ENCODE measurements around the gene BMP2.

BMP2 gene

DNA sequence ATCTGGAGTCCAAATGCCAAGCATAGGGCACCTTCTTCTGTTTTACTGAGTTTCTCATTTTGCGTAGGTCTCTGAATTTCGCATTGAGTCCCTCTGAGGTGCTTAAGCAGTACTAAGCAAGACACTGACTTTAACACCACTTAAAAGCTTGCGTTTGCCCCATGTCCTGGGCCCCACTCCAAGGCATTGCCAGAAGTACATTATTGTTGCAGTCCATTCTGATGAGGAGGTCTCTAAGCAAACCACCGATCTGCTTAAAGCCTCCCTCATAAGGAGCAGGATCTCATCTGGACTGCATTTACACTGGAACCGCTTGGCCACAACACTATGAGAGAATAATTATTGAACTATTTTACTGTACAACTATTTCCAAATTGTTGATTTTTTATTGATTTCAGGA, 16.3 kb downstream of the BMP2 start:
- TF ChIP-seq EZH2 (optimal IDR thresholded peaks at IDR 0.05; ENCODE audit: low read depth, low read length) (no peak), EZH2phosphoT487 (IDR thresholded peaks at IDR 0.05; ENCODE audit: low read length) (no peak)
- TF ChIP-seq, protein P1, sequence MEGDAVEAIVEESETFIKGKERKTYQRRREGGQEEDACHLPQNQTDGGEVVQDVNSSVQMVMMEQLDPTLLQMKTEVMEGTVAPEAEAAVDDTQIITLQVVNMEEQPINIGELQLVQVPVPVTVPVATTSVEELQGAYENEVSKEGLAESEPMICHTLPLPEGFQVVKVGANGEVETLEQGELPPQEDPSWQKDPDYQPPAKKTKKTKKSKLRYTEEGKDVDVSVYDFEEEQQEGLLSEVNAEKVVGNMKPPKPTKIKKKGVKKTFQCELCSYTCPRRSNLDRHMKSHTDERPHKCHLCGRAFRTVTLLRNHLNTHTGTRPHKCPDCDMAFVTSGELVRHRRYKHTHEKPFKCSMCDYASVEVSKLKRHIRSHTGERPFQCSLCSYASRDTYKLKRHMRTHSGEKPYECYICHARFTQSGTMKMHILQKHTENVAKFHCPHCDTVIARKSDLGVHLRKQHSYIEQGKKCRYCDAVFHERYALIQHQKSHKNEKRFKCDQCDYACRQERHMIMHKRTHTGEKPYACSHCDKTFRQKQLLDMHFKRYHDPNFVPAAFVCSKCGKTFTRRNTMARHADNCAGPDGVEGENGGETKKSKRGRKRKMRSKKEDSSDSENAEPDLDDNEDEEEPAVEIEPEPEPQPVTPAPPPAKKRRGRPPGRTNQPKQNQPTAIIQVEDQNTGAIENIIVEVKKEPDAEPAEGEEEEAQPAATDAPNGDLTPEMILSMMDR (IDR thresholded peaks at IDR 0.05; ENCODE audit: low read length), result no peak
- H3K4me1 ChIP-seq (ENCODE audit: low read length), result no peaks in the 10 kb centered on the region
- no peak for DNase-seq
- H3K9me2 ChIP-seq (replicated peaks; ENCODE audit: insufficient read depth, low read length), result no peaks in the 10 kb centered on the region
- no peak overlapping the region for H3K9ac ChIP-seq (ENCODE audit: low read length)
- H3K4me2 ChIP-seq (ENCODE audit: low read depth, low read length), result no peak overlapping the region
- no peaks in the 10 kb centered on the region for H3K9me3 ChIP-seq (replicated peaks; ENCODE audit: insufficient read depth, low read length)
- H3K4me3 ChIP-seq (ENCODE audit: low read length), result no peak overlapping the region
- no peak overlapping the region for H3K27ac ChIP-seq (ENCODE audit: low read length)
- no peaks in the 10 kb centered on the region for H3K27me3 ChIP-seq (replicated peaks; ENCODE audit: insufficient read depth, low read length)
- H2AFZ ChIP-seq (ENCODE audit: low read length), result no peak overlapping the region
- H4K20me1 ChIP-seq (ENCODE audit: insufficient read depth, low read length), result no peaks in the 10 kb centered on the region
- H3F3A ChIP-seq (ENCODE audit: insufficient read depth, low read length), result no peaks in the 10 kb centered on the region
- no peaks in the 10 kb centered on the region for H3K79me2 ChIP-seq (ENCODE audit: low read length)
- no peaks in the 10 kb centered on the region for H3K36me3 ChIP-seq (replicated peaks; ENCODE audit: insufficient read depth, low read length)

DNA sequence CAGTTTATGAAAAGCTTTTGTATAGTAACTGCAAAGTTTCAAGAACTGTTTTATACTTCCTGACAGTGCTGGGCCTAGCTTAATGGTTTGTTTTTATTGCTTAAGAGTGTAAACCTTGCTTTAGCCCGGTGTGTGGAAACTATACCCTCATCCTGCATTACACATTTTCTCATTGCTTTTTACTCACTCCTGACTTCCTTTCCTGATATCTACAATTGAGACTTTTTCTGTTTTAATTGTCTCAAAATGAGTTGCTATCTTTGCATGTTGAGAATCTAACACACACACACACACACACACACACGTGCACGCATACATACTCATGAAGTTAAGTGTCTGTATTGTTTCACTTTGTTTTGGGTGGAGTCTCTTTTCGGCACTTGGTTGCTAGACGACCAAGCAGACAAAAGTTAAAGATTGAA, 16.7 kb downstream of the BMP2 start:
- Histone ChIP-seq H3K9me2 (replicated peaks; ENCODE audit: insufficient read depth, low read length) (no peaks in the 10 kb centered on the region), H4K20me1 (ENCODE audit: insufficient read depth, low read length) (no peaks in the 10 kb centered on the region), H2AFZ (ENCODE audit: low read length) (no peak overlapping the region), H3K4me1 (ENCODE audit: low read length) (no peaks in the 10 kb centered on the region), H3K9me3 (replicated peaks; ENCODE audit: insufficient read depth, low read length) (no peaks in the 10 kb centered on the region), H3K27me3 (replicated peaks; ENCODE audit: insufficient read depth, low read length) (no peaks in the 10 kb centered on the region), H3K4me3 (ENCODE audit: low read length) (no peak overlapping the region), H3K79me2 (ENCODE audit: low read length) (no peaks in the 10 kb centered on the region), H3F3A (ENCODE audit: insufficient read depth, low read length) (no peaks in the 10 kb centered on the region), H3K36me3 (replicated peaks; ENCODE audit: insufficient read depth, low read length) (no peaks in the 10 kb centered on the region), H3K9ac (ENCODE audit: low read length) (no peak overlapping the region), H3K27ac (ENCODE audit: low read length) (no peak overlapping the region), H3K4me2 (ENCODE audit: low read depth, low read length) (no peak overlapping the region)
- DNase-seq, result no peak
- no peak for TF ChIP-seq EZH2 (optimal IDR thresholded peaks at IDR 0.05; ENCODE audit: low read depth, low read length)
- TF ChIP-seq, protein P1 (IDR thresholded peaks at IDR 0.05; ENCODE audit: low read length), result no peak
- TF ChIP-seq EZH2phosphoT487 (IDR thresholded peaks at IDR 0.05; ENCODE audit: low read length), result no peak

DNA sequence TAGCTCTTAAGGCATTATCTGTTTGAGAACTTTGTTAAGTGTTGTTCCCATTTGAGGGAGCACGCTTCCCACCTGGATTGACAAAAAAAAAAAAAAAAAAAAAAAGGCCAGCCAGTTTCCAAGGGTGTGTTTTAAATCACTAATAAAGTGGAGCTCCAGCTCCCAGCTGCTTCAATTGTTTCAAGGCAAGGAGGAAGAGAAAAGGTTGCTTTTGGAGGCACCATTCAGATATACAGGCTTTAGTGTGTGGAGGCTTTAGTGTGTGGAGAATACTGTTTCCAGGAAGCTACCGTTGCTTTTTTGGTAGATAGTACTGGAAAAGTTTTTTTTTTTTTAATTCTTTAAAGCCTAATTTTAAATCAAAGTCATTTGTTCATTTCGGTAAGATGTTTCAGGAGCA, 17.3 kb downstream of the BMP2 start:
- Histone ChIP-seq H3K79me2 (ENCODE audit: low read length) (no peaks in the 10 kb centered on the region), H3K27me3 (replicated peaks; ENCODE audit: insufficient read depth, low read length) (no peaks in the 10 kb centered on the region), H3K4me1 (ENCODE audit: low read length) (no peaks in the 10 kb centered on the region), H3K36me3 (replicated peaks; ENCODE audit: insufficient read depth, low read length) (no peaks in the 10 kb centered on the region), H2AFZ (ENCODE audit: low read length) (no peak overlapping the region), H3K9me3 (replicated peaks; ENCODE audit: insufficient read depth, low read length) (no peaks in the 10 kb centered on the region), H4K20me1 (ENCODE audit: insufficient read depth, low read length) (no peaks in the 10 kb centered on the region), H3K9ac (ENCODE audit: low read length) (no peak overlapping the region), H3F3A (ENCODE audit: insufficient read depth, low read length) (no peaks in the 10 kb centered on the region), H3K4me2 (ENCODE audit: low read depth, low read length) (no peak overlapping the region), H3K4me3 (ENCODE audit: low read length) (no peak overlapping the region), H3K27ac (ENCODE audit: low read length) (no peak overlapping the region), H3K9me2 (replicated peaks; ENCODE audit: insufficient read depth, low read length) (no peaks in the 10 kb centered on the region)
- no peak for DNase-seq
- TF ChIP-seq EZH2phosphoT487 (IDR thresholded peaks at IDR 0.05; ENCODE audit: low read length) (no peak), EZH2 (optimal IDR thresholded peaks at IDR 0.05; ENCODE audit: low read depth, low read length) (no peak)
- TF ChIP-seq, protein P1 (IDR thresholded peaks at IDR 0.05; ENCODE audit: low read length), result no peak

Data from MM.1S (cell line).